ENCODE data around the gene PRADC1.
"Not testable (repeated sequence)": the region's sequence is repeated elsewhere in the genome, so short reads cannot be mapped to it uniquely, and the experiment has no call there.

Gene PRADC1

DNA sequence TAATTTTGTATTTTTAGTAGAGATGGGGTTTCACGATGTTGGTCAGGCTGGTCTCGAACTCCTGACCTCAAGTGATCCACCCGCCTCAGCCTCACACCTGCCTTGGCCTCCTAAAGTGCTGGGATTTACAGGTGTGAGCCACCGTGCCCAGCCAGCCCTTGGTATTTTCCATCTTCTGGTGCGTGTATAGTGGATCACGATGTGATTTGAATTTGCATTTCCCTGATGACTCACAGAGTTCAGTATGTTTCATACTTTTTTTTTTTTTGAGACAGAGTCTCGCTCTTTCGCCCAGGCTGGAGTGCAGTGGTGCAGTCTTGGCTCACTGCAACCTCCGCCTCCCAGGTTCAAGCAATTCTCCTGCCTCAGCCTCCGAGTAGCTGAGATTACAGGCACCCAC lies 32.8 kb downstream of the PRADC1 start:
- not testable (repeated sequence) for DNase-seq

DNA sequence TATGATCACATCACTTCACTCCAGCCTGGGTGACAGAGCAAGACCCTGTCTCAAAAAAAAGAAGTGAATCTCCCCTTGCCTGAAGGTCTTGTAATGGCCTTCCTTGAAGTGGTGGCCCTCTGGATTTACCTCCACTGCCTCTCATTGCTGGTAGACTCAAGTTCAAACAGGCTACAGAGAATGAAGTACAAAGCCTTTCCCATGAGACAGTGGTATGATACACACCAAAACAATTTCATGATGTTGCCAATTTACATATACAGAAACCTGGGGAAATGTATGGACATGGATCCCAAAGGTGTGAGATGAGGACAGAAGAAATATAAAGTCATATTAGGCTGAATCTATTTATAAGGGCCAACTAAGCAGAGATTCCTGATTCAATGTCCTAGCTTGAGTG lies 35.5 kb downstream of the PRADC1 start:
- no peak for DNase-seq

DNA sequence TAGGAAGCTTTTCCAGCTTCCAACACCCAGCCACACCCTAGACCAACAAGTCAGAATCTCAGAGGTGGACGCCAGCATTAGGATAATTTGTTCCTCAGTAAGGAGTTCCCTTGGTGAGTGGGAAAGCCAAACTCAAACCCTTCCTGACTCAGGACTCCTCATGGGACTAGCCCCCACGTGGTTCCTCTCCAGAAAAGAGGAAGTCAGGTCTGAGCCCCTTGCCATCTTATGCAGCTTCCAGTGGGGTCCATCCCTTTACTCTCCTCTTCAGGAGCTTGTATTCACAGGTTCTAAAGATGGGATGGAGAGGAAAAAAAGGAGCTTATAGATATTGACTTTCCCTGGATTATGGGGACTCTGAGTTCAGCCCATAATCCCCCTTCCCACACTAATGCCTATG lies 45.5 kb downstream of the PRADC1 start:
- DNase-seq, result no peak

DNA sequence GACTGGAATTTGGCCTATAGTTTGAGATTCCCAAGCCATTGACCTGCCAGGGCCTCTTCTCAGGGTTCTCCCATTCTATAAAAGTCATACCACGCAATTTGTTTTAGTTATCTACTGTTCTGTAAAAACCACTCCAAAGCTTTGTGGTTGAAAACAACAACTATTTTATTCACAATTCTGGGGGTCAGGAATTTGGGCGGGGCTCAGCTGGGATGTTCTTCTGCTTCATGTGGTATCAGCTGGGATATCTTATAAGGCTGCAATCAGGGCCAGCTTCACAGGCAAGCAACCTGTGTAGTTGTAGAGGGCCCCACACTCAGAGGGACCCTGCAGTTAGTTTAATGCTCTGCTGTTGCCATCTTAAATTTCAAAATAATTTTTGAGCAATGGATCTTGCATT lies 47.1 kb downstream of the PRADC1 start:
- no peak for DNase-seq
